ENCODE measurements around the gene MRPL12. TPM values are rescaled to one million over a fixed set of nuclear protein-coding genes. Genes with fewer than 3 reads are reported as not detected.

MRPL12 gene
- total RNA-seq, 1 experiment from 2014 or later, result 139 TPM

- no peak for TF ChIP-seq STAT6 (CRISPR knock-in tag; conservative IDR thresholded peaks at IDR 0.05; ENCODE audit: low read depth)
- 0 out of 2 replicates have a peak, but pooled peaks have one; percentile 29 for TF ChIP-seq ZNF317 (CRISPR knock-in tag; IDR thresholded peaks at IDR 0.05; ENCODE audit: borderline replicate concordance, low read depth)
- no peak for TF ChIP-seq JUN (CRISPR knock-in tag; IDR thresholded peaks at IDR 0.05)
- TF ChIP-seq ETV6 (CRISPR knock-in tag; IDR thresholded peaks at IDR 0.05), result no peak
- TF ChIP-seq ERG (CRISPR knock-in tag; IDR thresholded peaks at IDR 0.05), result 0 out of 2 replicates have a peak, but pooled peaks have one; percentile 6
- no peak for TF ChIP-seq ZBTB21 (CRISPR knock-in tag; IDR thresholded peaks at IDR 0.05; ENCODE audit: borderline replicate concordance)
- no peak for TF ChIP-seq E2F1 (CRISPR knock-in tag; IDR thresholded peaks at IDR 0.05)
- TF ChIP-seq ATF1 (CRISPR knock-in tag; IDR thresholded peaks at IDR 0.05), result no peak
- no peak; the same call in 1 of the 2 replicates for TF ChIP-seq MYBL2 (CRISPR knock-in tag; IDR thresholded peaks at IDR 0.05)
- TF ChIP-seq GTF2I (CRISPR knock-in tag; conservative IDR thresholded peaks at IDR 0.05), result no peak
- TF ChIP-seq, protein P1, sequence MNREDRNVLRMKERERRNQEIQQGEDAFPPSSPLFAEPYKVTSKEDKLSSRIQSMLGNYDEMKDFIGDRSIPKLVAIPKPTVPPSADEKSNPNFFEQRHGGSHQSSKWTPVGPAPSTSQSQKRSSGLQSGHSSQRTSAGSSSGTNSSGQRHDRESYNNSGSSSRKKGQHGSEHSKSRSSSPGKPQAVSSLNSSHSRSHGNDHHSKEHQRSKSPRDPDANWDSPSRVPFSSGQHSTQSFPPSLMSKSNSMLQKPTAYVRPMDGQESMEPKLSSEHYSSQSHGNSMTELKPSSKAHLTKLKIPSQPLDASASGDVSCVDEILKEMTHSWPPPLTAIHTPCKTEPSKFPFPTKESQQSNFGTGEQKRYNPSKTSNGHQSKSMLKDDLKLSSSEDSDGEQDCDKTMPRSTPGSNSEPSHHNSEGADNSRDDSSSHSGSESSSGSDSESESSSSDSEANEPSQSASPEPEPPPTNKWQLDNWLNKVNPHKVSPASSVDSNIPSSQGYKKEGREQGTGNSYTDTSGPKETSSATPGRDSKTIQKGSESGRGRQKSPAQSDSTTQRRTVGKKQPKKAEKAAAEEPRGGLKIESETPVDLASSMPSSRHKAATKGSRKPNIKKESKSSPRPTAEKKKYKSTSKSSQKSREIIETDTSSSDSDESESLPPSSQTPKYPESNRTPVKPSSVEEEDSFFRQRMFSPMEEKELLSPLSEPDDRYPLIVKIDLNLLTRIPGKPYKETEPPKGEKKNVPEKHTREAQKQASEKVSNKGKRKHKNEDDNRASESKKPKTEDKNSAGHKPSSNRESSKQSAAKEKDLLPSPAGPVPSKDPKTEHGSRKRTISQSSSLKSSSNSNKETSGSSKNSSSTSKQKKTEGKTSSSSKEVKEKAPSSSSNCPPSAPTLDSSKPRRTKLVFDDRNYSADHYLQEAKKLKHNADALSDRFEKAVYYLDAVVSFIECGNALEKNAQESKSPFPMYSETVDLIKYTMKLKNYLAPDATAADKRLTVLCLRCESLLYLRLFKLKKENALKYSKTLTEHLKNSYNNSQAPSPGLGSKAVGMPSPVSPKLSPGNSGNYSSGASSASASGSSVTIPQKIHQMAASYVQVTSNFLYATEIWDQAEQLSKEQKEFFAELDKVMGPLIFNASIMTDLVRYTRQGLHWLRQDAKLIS (CRISPR knock-in tag; IDR thresholded peaks at IDR 0.05; ENCODE audit: borderline replicate concordance), result no peak
- TF ChIP-seq, protein P2, sequence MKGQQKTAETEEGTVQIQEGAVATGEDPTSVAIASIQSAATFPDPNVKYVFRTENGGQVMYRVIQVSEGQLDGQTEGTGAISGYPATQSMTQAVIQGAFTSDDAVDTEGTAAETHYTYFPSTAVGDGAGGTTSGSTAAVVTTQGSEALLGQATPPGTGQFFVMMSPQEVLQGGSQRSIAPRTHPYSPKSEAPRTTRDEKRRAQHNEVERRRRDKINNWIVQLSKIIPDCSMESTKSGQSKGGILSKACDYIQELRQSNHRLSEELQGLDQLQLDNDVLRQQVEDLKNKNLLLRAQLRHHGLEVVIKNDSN (CRISPR knock-in tag; IDR thresholded peaks at IDR 0.05), result peak; percentile 70; the same call in 1 of the 2 replicates
- TF ChIP-seq USF2 (CRISPR knock-in tag; IDR thresholded peaks at IDR 0.05), result peak; percentile 58
- TF ChIP-seq CBFB (CRISPR knock-in tag; IDR thresholded peaks at IDR 0.05; ENCODE audit: low read depth), result 0 out of 2 replicates have a peak, but pooled peaks have one; percentile 20
- no peak for TF ChIP-seq TCF7 (CRISPR knock-in tag; IDR thresholded peaks at IDR 0.05; ENCODE audit: low read depth)
- no peak for TF ChIP-seq TEAD4 (CRISPR knock-in tag; IDR thresholded peaks at IDR 0.05)
- TF ChIP-seq, protein P3, sequence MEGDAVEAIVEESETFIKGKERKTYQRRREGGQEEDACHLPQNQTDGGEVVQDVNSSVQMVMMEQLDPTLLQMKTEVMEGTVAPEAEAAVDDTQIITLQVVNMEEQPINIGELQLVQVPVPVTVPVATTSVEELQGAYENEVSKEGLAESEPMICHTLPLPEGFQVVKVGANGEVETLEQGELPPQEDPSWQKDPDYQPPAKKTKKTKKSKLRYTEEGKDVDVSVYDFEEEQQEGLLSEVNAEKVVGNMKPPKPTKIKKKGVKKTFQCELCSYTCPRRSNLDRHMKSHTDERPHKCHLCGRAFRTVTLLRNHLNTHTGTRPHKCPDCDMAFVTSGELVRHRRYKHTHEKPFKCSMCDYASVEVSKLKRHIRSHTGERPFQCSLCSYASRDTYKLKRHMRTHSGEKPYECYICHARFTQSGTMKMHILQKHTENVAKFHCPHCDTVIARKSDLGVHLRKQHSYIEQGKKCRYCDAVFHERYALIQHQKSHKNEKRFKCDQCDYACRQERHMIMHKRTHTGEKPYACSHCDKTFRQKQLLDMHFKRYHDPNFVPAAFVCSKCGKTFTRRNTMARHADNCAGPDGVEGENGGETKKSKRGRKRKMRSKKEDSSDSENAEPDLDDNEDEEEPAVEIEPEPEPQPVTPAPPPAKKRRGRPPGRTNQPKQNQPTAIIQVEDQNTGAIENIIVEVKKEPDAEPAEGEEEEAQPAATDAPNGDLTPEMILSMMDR (IDR thresholded peaks at IDR 0.05), result no peak
- TF ChIP-seq RELA (CRISPR knock-in tag; IDR thresholded peaks at IDR 0.05; ENCODE audit: borderline replicate concordance), result no peak
- TF ChIP-seq ESRRA (CRISPR knock-in tag; IDR thresholded peaks at IDR 0.05; ENCODE audit: borderline replicate concordance), result no peak
- no peak for TF ChIP-seq E2F5 (CRISPR knock-in tag; IDR thresholded peaks at IDR 0.05)
- TF ChIP-seq ZNF232 (CRISPR knock-in tag; IDR thresholded peaks at IDR 0.05), result no peak
- no peak for TF ChIP-seq JAZF1 (CRISPR knock-in tag; IDR thresholded peaks at IDR 0.05)
- TF ChIP-seq NFE2L1 (CRISPR knock-in tag; IDR thresholded peaks at IDR 0.05), result no peak
- TF ChIP-seq, protein P4, sequence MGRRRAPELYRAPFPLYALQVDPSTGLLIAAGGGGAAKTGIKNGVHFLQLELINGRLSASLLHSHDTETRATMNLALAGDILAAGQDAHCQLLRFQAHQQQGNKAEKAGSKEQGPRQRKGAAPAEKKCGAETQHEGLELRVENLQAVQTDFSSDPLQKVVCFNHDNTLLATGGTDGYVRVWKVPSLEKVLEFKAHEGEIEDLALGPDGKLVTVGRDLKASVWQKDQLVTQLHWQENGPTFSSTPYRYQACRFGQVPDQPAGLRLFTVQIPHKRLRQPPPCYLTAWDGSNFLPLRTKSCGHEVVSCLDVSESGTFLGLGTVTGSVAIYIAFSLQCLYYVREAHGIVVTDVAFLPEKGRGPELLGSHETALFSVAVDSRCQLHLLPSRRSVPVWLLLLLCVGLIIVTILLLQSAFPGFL (CRISPR knock-in tag; IDR thresholded peaks at IDR 0.05; ENCODE audit: borderline replicate concordance), result peak; percentile 86; the same call in 1 of the 2 replicates
Measured at GRCh38 chr17:81711814-81712467, 8.8 kb downstream of the MRPL12 start, which contains the start of gene SLC25A10 (continued).

Data from WTC11 (cell line).